SJCRH30 (cell line): Measurements from ENCODE around the gene DHX8. TPM values are rescaled to one million over a fixed set of nuclear protein-coding genes. Genes with fewer than 3 reads are reported as not detected.

ENCODE experiments used
- DNase-seq, 2 experiments: peaks; one replicate each; pipeline ENCODE4 v3.0.0-alpha.2; 2015 to 2020
- H3K27ac ChIP-seq: fragments of 250-450 bp; sonication (Bioruptor Pico); 2 replicates; pipeline ENCODE4 v1.5.1; 2020; ENCODE audit warnings: mild to moderate bottlenecking, moderate library complexity
- H3K27me3 ChIP-seq: fragments of 250-450 bp; sonication (Bioruptor Pico); 2 replicates; pipeline ENCODE4 v1.5.1; 2020; ENCODE audit warnings: mild to moderate bottlenecking, moderate library complexity
- H3K36me3 ChIP-seq: fragments of 250-450 bp; sonication (Bioruptor Pico); 2 replicates; pipeline ENCODE4 v1.5.1; 2020; ENCODE audit warnings: mild to moderate bottlenecking, moderate library complexity
- H3K4me1 ChIP-seq: fragments of 250-450 bp; sonication (Bioruptor Pico); 2 replicates; pipeline ENCODE4 v1.5.1; 2020; ENCODE audit warnings: mild to moderate bottlenecking, moderate library complexity
- H3K4me3 ChIP-seq: fragments of 250-450 bp; sonication (Bioruptor Pico); 2 replicates; pipeline ENCODE4 v1.5.1; 2020; ENCODE audit warnings: mild to moderate bottlenecking, moderate library complexity
- H3K9me3 ChIP-seq: fragments of 250-450 bp; sonication (Bioruptor Pico); replicated peaks from 2 replicates; pipeline ENCODE4 v1.5.1; 2020; ENCODE audit warnings: mild to moderate bottlenecking, moderate library complexity
- total RNA-seq: library from RNA; depleted of rRNA; stranded (reverse); fragments of >200 nt; shearing (Covaris generic); gene quantifications from 2 replicates; pipeline ENCODE4 v1.2.3, GENCODE V29; 2014

The DHX8 gene
- total RNA-seq, 1 experiment from 2014 or later, result 54.3 TPM

DNA sequence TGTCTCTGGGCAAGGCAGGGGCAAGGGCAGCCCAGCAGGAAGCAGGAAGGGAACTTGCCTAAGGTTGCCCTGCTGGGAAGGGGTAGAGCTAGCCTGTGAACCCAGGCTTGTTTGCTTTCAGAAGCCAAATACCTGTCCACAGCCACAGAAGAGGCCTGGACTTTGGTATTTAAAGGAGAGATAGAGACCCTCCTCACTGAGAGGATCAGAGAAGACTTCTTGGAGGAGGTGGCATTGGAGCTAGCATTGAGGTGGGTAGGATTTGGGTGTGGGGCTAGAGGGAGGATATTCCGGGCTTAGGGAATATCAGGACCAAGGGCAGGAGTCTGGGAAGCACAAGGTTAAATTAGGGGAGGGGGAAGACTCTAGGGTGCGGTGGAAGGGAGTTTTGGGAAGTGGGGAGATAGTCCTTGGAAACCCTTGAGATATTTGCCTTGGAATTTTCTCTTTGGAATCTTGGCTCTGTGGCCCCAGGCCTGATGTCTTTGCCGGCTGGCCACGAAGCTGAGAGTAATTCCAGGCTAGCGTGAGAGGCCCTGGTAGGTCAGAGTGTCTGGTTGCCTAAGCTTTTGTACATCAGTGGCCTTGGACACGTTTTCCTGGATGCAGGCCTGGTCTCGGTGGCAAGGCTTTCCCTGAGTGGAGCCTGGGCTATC lies 75.5 kb downstream of the DHX8 start:
- H3K9me3 ChIP-seq, result no peaks in the 10 kb centered on the region
- no peaks in the 10 kb centered on the region for H3K4me1 ChIP-seq
- no peaks in the 10 kb centered on the region for H3K36me3 ChIP-seq
- no peak for DNase-seq
- H3K4me3 ChIP-seq, result no peak overlapping the region
- H3K27me3 ChIP-seq, result peaks cover 31% of the 10 kb centered on the region
- no peak overlapping the region for H3K27ac ChIP-seq

DNA sequence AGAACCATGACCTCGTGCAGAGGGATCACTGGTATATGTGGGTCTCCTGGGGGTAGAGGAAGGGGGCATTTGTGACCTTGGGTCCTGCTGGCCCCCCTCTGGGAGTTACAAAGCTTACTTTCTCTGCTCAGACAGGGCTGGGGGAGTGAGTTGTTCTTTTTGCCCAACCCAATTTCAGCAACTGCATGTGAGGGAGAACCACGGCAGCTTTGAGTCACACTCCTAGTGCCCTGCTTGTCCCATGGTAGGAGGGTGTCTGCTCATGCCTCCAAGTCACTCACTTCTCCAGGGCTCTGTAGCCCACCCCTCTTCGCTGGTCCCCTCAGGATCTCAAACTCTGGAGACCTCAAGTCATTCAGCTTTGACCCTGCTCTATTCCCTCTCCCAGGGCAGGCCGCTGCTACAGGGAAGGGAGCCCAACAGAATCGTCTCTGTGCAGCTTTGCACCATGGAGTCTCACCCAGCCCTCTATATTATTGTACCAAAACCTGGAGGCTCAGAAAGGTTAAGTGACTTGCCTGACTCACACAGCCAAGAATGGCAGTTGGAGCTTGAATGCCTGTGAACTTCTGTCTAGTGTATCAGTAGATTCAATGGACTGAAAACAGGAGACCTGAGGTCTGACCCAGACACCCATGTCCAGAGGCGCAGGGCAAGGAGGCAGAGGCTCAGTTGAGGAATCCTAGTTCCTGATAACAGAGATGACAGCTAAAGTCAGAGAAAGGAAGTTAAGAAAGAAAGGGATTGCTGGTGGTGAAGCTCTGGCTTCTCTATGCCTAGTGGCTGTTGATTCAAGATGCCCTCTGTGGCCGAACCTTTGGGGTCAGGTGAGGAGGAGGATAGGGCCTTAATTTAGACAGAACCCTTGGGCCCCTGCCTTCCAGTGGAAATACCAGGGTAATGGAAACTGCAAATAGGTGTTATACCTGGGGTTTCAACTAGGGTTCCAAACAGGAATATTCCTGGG lies 77.0 kb downstream of the DHX8 start:
- Histone ChIP-seq H3K4me3 (no peak overlapping the region), H3K9me3 (no peaks in the 10 kb centered on the region)
- DNase-seq, result no peak

DNA sequence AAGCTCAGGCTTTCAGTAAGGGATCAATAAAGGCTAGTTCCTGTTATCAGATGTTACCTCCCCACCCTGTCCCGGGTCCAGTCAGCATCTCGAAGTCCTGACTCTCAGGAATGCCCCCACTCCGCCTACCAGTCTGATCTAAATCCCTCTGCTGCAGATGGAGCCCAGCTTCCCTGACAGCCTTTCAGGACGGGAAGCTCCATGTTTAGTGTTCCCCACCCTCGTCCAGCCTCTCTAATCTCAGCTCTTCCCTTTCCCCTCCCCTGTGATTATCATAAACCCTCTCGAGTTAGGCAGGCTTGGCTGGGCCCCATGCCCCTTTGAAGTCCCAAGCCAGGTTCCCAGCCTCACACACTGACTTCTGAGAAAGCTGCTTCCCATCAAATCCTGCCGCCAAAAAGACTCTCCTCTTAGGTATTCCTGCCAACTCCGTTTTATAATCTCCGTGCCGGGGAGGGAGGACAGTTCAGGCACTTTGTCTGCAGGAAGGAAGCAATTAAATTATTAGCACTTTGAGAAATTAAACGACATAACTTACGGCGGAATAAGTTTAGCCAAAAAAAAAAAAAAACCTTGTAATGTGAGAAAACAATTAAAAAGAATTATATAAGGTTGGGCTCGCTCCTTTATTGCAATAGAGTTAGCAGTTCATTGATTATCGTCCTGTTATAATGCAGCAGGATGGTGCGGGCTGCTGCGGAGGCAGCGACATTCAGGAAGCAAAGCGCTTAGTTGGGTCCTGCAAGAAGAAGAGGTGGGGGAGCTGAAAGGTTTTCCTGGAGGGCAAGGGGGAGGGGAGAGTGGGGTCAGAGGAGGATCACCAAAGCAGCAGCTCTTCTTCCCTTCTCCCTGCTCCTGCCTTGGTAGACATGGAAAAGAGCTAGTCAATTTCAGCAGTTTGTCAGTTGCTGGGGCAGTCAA lies 79.2 kb downstream of the DHX8 start:
- no peaks in the 10 kb centered on the region for H3K36me3 ChIP-seq
- H3K27me3 ChIP-seq, result peaks cover 21% of the 10 kb centered on the region
- no peaks in the 10 kb centered on the region for H3K4me1 ChIP-seq
- H3K9me3 ChIP-seq, result no peaks in the 10 kb centered on the region
- H3K4me3 ChIP-seq, result no peak overlapping the region
- H3K27ac ChIP-seq, result no peak overlapping the region
- DNase-seq, result no peak

More for the DNA sequence above, 77.0 kb downstream of the DHX8 start:
- H3K27me3 ChIP-seq, result peaks cover 26% of the 10 kb centered on the region
- no peaks in the 10 kb centered on the region for H3K36me3 ChIP-seq
- H3K4me1 ChIP-seq, result no peaks in the 10 kb centered on the region
- H3K27ac ChIP-seq, result no peak overlapping the region

DNA sequence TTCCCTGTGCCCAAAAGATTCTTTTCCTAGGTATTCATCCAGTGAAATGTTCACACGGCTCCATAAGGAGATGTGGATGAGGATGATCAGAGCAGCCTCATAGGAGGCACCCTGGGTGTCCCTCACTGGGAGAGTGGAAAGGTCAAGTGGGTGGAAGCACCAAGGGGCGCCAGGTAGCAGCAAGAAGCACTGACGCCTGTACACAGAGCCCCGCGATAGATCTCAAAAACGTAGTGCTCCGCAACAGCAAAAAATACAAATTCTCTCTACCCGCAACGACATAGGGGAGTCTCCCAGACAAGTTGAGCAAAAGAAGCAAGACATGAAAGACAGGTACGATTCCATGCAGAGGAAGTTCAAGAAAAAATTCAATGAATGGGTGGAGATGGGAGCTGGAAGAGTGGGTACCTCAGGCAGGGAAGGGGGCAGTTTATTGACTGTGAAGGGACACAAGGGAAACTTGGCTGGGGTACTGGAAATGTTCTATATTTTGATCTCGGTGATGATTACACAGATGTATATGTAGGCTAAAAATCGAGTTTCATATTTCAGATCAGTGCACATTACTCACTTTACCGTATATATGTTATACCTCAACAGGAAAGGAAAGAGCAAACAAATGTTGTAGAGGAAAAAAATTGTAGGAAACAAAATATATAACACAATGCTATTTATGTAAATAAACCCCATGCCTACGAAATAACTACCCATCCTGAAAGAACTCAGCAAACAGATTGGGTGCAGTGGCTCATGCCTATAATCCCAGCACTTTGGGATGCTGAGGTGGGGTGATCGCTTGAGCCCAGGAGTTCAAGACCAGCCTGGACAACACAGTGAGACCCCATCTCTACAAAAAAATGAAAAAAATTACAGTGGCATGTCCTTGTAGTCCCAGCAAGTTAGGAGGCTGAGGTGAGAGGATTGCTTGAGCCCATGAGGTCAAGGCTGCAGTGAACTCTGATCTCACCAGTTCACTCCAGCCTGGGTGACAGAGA lies 80.1 kb downstream of the DHX8 start:
- peaks cover 21% of the 10 kb centered on the region for H3K27me3 ChIP-seq
- no peak overlapping the region for H3K27ac ChIP-seq
- H3K4me3 ChIP-seq, result no peak overlapping the region
- no peaks in the 10 kb centered on the region for H3K9me3 ChIP-seq
- H3K4me1 ChIP-seq, result no peaks in the 10 kb centered on the region
- no peak for DNase-seq
- H3K36me3 ChIP-seq, result no peaks in the 10 kb centered on the region

DNA sequence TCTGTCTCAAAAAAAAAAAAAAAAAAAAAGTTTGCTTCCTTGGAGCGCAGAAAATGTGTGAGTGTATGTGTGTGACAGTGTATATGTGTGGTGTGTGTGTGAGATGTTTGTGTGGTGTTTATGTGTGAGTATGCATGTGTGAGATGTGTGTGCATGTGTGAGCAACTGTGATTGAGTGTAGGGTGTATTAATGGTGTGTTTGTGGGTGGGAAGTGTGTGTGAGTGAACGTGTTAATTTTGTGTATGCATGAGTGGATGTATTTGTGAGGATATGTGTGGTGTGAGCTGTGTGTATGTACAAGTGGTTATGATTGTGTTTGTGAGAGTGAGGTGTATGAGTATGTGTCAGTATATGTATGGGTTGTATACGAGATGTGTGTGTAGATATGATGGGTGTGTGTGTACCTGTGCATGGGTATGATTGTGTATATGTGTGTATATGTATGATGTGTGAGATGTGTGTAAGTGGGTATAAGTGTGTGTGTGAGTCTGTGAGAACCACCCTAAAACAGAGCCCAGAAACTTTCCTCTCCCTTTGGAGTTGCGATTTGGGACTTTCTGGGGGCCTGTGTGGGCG lies 84.8 kb downstream of the DHX8 start:
- no peaks in the 10 kb centered on the region for H3K36me3 ChIP-seq
- no peak overlapping the region for H3K4me3 ChIP-seq
- H3K27ac ChIP-seq, result no peak overlapping the region
- H3K4me1 ChIP-seq, result no peaks in the 10 kb centered on the region
- H3K9me3 ChIP-seq, result no peaks in the 10 kb centered on the region
- no peak for DNase-seq
- H3K27me3 ChIP-seq, result peaks cover 4% of the 10 kb centered on the region; the same call in 1 of the 2 replicates

DNA sequence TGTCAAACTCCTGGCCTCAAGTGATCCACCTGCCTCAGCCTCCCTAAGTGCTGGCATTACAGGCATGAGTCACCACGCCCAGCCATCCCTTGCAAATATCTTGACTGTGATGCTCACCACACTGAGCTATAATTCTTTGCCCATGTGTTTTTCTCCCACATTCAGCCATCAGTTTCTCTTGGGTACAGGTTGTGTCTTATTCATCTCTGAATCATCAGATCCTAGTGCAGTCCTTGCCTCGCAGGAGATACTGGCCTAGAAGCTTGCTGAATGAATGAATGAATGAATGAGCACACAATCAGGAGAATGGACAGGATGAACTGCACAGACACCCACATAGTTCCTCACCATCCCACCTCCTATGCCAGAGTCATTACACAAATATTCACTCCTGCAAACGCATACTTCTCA lies 86.7 kb downstream of the DHX8 start:
- H3K4me1 ChIP-seq, result no peaks in the 10 kb centered on the region
- DNase-seq, result no peak
- no peak overlapping the region for H3K27ac ChIP-seq
- no peaks in the 10 kb centered on the region for H3K9me3 ChIP-seq
- no peaks in the 10 kb centered on the region for H3K27me3 ChIP-seq
- no peaks in the 10 kb centered on the region for H3K36me3 ChIP-seq
- no peak overlapping the region for H3K4me3 ChIP-seq

DNA sequence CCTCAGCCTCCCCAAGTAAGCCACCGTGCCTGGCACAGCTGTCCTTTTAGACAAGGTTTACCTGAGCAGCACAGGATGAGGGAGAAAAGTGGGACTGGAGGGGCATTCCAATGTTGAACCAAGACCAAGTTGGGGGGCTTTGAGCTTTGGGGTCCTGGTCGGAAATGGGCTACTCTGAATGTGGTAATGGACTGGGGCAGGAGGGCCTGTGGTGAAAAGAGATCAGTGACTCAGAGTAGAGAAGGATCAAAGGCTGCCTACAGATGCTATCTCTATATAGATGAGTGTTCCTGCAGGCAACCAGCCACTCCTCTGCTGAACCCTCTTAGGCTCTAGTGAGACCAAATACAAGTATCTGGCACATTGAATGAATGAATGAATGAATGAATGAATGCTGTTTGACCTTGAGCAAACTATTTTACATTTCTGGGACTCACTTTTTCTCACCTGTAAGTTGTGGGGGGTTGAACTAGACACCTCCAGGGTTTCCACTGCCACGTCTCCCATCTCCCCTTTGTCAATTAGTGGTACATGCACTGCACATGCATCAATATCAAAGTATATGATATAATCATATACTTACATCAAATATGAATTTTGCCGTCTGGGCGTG lies 88.7 kb downstream of the DHX8 start:
- no peak for DNase-seq
- Histone ChIP-seq H3K36me3 (no peaks in the 10 kb centered on the region), H3K4me3 (no peak overlapping the region), H3K9me3 (no peaks in the 10 kb centered on the region), H3K27me3 (no peaks in the 10 kb centered on the region), H3K27ac (no peak overlapping the region), H3K4me1 (peaks cover 4% of the 10 kb centered on the region)

DNA sequence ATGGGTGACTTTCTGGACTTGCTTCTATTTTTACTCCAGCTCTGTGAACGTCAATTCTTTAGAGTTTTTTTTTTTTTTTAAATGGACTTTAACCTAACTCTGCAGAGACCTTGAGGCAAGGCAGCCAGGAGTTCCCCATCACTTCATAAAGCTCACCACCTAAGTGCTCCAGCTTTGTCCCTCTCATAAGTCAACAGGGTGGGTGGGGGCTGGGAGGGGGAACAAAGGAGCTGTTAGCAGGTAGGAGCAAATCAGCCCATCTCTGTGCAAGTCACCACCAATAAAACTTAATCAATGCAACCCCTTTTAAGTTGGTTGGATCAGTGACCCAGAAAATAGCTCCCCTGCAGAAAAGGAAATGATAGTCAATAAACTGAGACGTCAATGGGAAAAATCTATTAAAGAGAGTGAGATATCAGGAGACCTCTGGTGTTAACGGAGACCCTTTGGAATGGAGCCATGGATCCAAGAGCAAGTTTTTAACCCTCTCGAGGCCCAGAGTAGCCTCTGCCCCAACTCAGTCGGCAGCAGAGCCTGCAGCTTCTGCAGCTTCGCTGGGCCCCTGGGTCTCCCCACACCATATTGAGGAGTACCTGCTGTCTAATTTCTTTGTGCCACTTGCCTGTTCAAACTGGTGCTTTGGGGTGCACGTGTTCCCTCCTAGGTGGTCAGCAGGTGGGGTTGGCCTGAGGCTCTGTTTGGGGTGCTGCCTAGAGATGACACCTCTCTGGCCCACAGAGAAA lies 90.0 kb downstream of the DHX8 start:
- Histone ChIP-seq H3K9me3 (no peaks in the 10 kb centered on the region), H3K4me3 (no peak overlapping the region)

DNA sequence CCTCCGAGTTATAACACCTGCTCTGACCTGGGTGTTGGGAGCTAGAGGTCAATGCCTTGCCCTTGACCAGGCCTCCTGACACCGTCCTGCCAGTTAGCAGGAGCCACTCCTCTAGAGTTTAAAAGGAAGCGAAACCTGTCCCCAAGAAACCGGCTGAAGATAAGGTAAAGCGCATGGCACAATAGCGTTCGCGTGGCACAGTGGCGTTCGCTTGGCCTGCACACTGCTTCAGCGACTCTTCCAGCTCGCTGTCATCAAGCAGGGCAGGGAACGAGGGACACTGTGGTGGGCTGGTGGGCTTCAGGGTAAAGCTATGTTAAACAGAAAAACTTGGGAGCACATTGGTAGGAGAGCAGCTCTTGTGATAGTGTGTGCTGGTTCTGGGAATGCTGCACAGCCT lies 90.6 kb downstream of the DHX8 start:
- Histone ChIP-seq H3K36me3 (no peaks in the 10 kb centered on the region), H3K9me3 (no peaks in the 10 kb centered on the region), H3K27ac (no peak overlapping the region), H3K4me3 (no peak overlapping the region), H3K27me3 (no peaks in the 10 kb centered on the region), H3K4me1 (peaks cover 22% of the 10 kb centered on the region)
- DNase-seq, result no peak

More for the DNA sequence above, 90.0 kb downstream of the DHX8 start:
- H3K36me3 ChIP-seq, result no peaks in the 10 kb centered on the region
- no peak for DNase-seq
- H3K4me1 ChIP-seq, result peaks cover 16% of the 10 kb centered on the region
- no peak overlapping the region for H3K27ac ChIP-seq
- H3K27me3 ChIP-seq, result no peaks in the 10 kb centered on the region

DNA sequence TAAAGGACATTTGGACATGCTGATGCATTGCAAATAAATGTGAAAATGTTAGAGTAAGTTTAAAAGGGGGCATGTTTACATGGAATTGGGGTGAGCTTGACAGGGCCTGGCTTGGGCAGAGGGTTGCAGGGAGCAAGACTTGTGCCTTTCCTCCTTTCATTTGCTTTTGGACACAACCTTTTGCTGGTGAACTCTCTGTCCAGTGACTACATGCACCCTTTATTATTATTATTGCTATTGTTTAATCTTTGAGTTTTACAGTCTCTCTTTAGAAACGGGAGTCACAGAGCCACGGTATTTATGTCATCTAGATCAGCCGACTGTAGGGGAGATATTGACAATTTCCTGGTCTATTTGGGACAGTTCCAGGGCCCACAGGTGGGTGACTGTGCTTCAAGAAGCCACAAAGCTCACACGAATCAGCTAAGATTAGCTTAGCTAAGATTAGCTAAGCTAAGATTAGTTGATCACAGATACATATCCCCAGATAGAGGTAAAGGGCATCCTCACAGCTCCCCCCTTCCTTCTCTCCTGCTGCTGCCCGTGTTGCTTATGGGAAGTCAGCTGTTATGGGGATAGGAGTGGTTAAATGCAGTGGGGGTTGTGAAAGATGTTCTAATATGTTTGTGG lies 91.2 kb downstream of the DHX8 start:
- DNase-seq, result no peak
- H3K9me3 ChIP-seq, result no peaks in the 10 kb centered on the region
- H3K27me3 ChIP-seq, result no peaks in the 10 kb centered on the region
- no peaks in the 10 kb centered on the region for H3K36me3 ChIP-seq
- H3K4me3 ChIP-seq, result no peak overlapping the region
- no peak overlapping the region for H3K27ac ChIP-seq
- peaks cover 28% of the 10 kb centered on the region for H3K4me1 ChIP-seq
